SK-N-SH treated with all-trans-retinoic acid at 6 μM for 48 hours (cell line): ENCODE results near the gene SUPT3H.

Experiments
- BACH2 ChIP-seq: fragments of 250-450 bp; sonication (Bioruptor Pico); IDR thresholded peaks from 2 replicates; pipeline ENCODE4 v1.9.0; 2021; ENCODE audit warnings: mild to moderate bottlenecking, borderline replicate concordance
- OSR1 ChIP-seq: fragments of 250-450 bp; sonication (Bioruptor Pico); IDR thresholded peaks from 2 replicates; pipeline ENCODE4 v1.8.0; 2022; ENCODE audit warnings: moderate library complexity, mild to moderate bottlenecking, inconsistent platforms
- TOX ChIP-seq: fragments of 250-450 bp; sonication (Bioruptor Pico); IDR thresholded peaks from 2 replicates; pipeline ENCODE4 v1.8.0; 2021; ENCODE audit warnings: mild to moderate bottlenecking, moderate library complexity, borderline replicate concordance
- ZFP3 ChIP-seq: fragments of 250-450 bp; sonication (Bioruptor Pico); IDR thresholded peaks from 2 replicates; pipeline ENCODE4 v1.5.0; 2020; ENCODE audit warnings: mild to moderate bottlenecking, moderate library complexity
- ZNF8 ChIP-seq: fragments of 450-650 bp; formaldehyde crosslinking; IDR thresholded peaks from 2 replicates; pipeline ENCODE4 v1.5.0; 2020; ENCODE audit warnings: mild to moderate bottlenecking, moderate library complexity
- TF ChIP-seq, protein P1 (sequence below): fragments of 250-450 bp; sonication (Bioruptor Pico); IDR thresholded peaks from 2 replicates; pipeline ENCODE4 v1.5.1; 2021; ENCODE audit warnings: mild to moderate bottlenecking, moderate library complexity
- TF ChIP-seq, protein P2 (sequence below): fragments of 250-450 bp; sonication (Bioruptor Pico); IDR thresholded peaks from 2 replicates; pipeline ENCODE4 v1.8.0; 2020; ENCODE audit warnings: mild to moderate bottlenecking, moderate library complexity, borderline replicate concordance

DNA sequence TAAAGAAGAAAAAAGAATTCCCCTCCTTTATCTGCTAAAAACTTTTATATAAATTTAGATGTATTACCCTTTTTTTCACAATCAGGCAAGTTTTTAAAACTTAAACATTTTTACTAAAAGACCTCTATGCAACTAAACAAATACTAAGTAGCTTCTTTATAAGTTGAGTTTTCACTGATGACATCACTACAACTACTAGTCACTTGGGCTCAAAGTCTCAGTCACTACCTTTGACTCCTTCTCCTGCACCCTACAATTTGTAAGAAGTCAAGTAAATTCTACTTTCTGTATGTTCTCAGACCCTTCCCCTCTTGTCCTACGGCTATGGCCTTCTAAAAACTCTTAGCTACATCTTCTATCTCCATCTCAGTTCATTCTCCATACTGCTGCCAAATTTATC is 11.2 kb downstream of the SUPT3H start:
- no peak for TF ChIP-seq ZFP3 (CRISPR knock-in tag)
- TF ChIP-seq, protein P1, sequence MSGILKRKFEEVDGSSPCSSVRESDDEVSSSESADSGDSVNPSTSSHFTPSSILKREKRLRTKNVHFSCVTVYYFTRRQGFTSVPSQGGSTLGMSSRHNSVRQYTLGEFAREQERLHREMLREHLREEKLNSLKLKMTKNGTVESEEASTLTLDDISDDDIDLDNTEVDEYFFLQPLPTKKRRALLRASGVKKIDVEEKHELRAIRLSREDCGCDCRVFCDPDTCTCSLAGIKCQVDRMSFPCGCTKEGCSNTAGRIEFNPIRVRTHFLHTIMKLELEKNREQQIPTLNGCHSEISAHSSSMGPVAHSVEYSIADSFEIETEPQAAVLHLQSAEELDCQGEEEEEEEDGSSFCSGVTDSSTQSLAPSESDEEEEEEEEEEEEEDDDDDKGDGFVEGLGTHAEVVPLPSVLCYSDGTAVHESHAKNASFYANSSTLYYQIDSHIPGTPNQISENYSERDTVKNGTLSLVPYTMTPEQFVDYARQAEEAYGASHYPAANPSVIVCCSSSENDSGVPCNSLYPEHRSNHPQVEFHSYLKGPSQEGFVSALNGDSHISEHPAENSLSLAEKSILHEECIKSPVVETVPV (CRISPR knock-in tag), result no peak
- TF ChIP-seq ZNF8 (CRISPR knock-in tag), result no peak
- no peak for TF ChIP-seq TOX (CRISPR knock-in tag)
- TF ChIP-seq BACH2, result no peak
- no peak for TF ChIP-seq OSR1 (CRISPR knock-in tag)
- TF ChIP-seq, protein P2, sequence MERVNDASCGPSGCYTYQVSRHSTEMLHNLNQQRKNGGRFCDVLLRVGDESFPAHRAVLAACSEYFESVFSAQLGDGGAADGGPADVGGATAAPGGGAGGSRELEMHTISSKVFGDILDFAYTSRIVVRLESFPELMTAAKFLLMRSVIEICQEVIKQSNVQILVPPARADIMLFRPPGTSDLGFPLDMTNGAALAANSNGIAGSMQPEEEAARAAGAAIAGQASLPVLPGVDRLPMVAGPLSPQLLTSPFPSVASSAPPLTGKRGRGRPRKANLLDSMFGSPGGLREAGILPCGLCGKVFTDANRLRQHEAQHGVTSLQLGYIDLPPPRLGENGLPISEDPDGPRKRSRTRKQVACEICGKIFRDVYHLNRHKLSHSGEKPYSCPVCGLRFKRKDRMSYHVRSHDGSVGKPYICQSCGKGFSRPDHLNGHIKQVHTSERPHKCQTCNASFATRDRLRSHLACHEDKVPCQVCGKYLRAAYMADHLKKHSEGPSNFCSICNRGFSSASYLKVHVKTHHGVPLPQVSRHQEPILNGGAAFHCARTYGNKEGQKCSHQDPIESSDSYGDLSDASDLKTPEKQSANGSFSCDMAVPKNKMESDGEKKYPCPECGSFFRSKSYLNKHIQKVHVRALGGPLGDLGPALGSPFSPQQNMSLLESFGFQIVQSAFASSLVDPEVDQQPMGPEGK (CRISPR knock-in tag), result no peak
